ENCODE results near the gene CEACAM20.
A peak's percentile ranks its signal among the peaks of the same experiment; 100 is the strongest.

CEACAM20 gene

GRCh38 chr19:44515907-44516306, 13.6 kb downstream of the CEACAM20 start:
- Histone ChIP-seq H3K79me2 (ENCODE audit: insufficient read depth, low read length) (no peaks in the 10 kb centered on the region), H3K27me3 (ENCODE audit: insufficient read depth, low read length, poor library complexity) (no peaks in the 10 kb centered on the region), H3K4me1 (ENCODE audit: insufficient read depth, low read length) (no peaks in the 10 kb centered on the region), H3K4me3 (ENCODE audit: low read depth in 1 of 2, low read length in 2 of 2) (no peak overlapping the region), H3K27ac (ENCODE audit: low read length) (no peak overlapping the region), H3K9ac (ENCODE audit: low read depth, low read length) (no peak overlapping the region), H2AFZ (ENCODE audit: low read depth, low read length) (no peak overlapping the region), H4K20me1 (ENCODE audit: insufficient read depth, low read length) (no peaks in the 10 kb centered on the region), H3K9me3 (ENCODE audit: insufficient read depth, low read length, severe bottlenecking) (peaks cover 9% of the 10 kb centered on the region), H3K36me3 (ENCODE audit: insufficient read depth, low read length) (no peaks in the 10 kb centered on the region), H3K4me2 (ENCODE audit: insufficient read depth, low read length) (no peak overlapping the region)
- ATAC-seq (ENCODE audit: insufficient read depth, low read depth) (no peak), DNase-seq (no peak)
- no peak for TF ChIP-seq EZH2 (IDR thresholded peaks at IDR 0.05; ENCODE audit: borderline replicate concordance, low read depth, low read length, severe bottlenecking)
- TF ChIP-seq CTCF (IDR thresholded peaks at IDR 0.05; ENCODE audit: borderline replicate concordance, extremely low read depth, low read length, poor library complexity, severe bottlenecking) = no peak

GRCh38 chr19:44515031-44515430, 14.4 kb downstream of the CEACAM20 start:
- no peak overlapping the region for H3K9ac ChIP-seq (ENCODE audit: low read depth, low read length)
- no peak overlapping the region for H3K4me3 ChIP-seq (ENCODE audit: low read depth in 1 of 2, low read length in 2 of 2)
- DNase-seq (no peak), ATAC-seq (ENCODE audit: insufficient read depth, low read depth) (no peak)
- H3K36me3 ChIP-seq (ENCODE audit: insufficient read depth, low read length) = no peaks in the 10 kb centered on the region
- H3K27me3 ChIP-seq (ENCODE audit: insufficient read depth, low read length, poor library complexity) = no peaks in the 10 kb centered on the region
- H3K79me2 ChIP-seq (ENCODE audit: insufficient read depth, low read length) = no peaks in the 10 kb centered on the region
- H2AFZ ChIP-seq (ENCODE audit: low read depth, low read length) = no peak overlapping the region
- no peak overlapping the region for H3K27ac ChIP-seq (ENCODE audit: low read length)
- H4K20me1 ChIP-seq (ENCODE audit: insufficient read depth, low read length) = no peaks in the 10 kb centered on the region
- TF ChIP-seq CTCF (IDR thresholded peaks at IDR 0.05; ENCODE audit: borderline replicate concordance, extremely low read depth, low read length, poor library complexity, severe bottlenecking) (no peak), EZH2 (IDR thresholded peaks at IDR 0.05; ENCODE audit: borderline replicate concordance, low read depth, low read length, severe bottlenecking) (no peak)
- H3K4me1 ChIP-seq (ENCODE audit: insufficient read depth, low read length) = no peaks in the 10 kb centered on the region
- H3K4me2 ChIP-seq (ENCODE audit: insufficient read depth, low read length) = no peak overlapping the region
- H3K9me3 ChIP-seq (ENCODE audit: insufficient read depth, low read length, severe bottlenecking) = peaks cover 7% of the 10 kb centered on the region

GRCh38 chr19:44512326-44513298, 16.9 kb downstream of the CEACAM20 start:
- DNase-seq = peak; percentile 47

More at GRCh38 chr19:44512326-44513298, 16.9 kb downstream of the CEACAM20 start:
- ATAC-seq (ENCODE audit: insufficient read depth, low read depth) = peak; percentile 48; the same call in 1 of the 3 replicates
- H3K79me2 ChIP-seq (ENCODE audit: insufficient read depth, low read length) = no peaks in the 10 kb centered on the region
- H3K9me3 ChIP-seq (ENCODE audit: insufficient read depth, low read length, severe bottlenecking) = peaks cover 6% of the 10 kb centered on the region
- H3K27me3 ChIP-seq (ENCODE audit: insufficient read depth, low read length, poor library complexity) = no peaks in the 10 kb centered on the region
- no peak overlapping the region for H3K27ac ChIP-seq (ENCODE audit: low read length)
- H3K36me3 ChIP-seq (ENCODE audit: insufficient read depth, low read length) = no peaks in the 10 kb centered on the region
- no peaks in the 10 kb centered on the region for H4K20me1 ChIP-seq (ENCODE audit: insufficient read depth, low read length)
- no peak overlapping the region for H2AFZ ChIP-seq (ENCODE audit: low read depth, low read length)
- H3K9ac ChIP-seq (ENCODE audit: low read depth, low read length) = no peak overlapping the region
- TF ChIP-seq CTCF (IDR thresholded peaks at IDR 0.05; ENCODE audit: borderline replicate concordance, extremely low read depth, low read length, poor library complexity, severe bottlenecking) = peak; percentile 68
- TF ChIP-seq EZH2 (IDR thresholded peaks at IDR 0.05; ENCODE audit: borderline replicate concordance, low read depth, low read length, severe bottlenecking) = no peak
- no peaks in the 10 kb centered on the region for H3K4me1 ChIP-seq (ENCODE audit: insufficient read depth, low read length)
- no peak overlapping the region for H3K4me2 ChIP-seq (ENCODE audit: insufficient read depth, low read length)
- no peak overlapping the region for H3K4me3 ChIP-seq (ENCODE audit: low read depth in 1 of 2, low read length in 2 of 2)

Data from DND-41 (cell line).